ENCODE data around the gene XPC.

DNA sequence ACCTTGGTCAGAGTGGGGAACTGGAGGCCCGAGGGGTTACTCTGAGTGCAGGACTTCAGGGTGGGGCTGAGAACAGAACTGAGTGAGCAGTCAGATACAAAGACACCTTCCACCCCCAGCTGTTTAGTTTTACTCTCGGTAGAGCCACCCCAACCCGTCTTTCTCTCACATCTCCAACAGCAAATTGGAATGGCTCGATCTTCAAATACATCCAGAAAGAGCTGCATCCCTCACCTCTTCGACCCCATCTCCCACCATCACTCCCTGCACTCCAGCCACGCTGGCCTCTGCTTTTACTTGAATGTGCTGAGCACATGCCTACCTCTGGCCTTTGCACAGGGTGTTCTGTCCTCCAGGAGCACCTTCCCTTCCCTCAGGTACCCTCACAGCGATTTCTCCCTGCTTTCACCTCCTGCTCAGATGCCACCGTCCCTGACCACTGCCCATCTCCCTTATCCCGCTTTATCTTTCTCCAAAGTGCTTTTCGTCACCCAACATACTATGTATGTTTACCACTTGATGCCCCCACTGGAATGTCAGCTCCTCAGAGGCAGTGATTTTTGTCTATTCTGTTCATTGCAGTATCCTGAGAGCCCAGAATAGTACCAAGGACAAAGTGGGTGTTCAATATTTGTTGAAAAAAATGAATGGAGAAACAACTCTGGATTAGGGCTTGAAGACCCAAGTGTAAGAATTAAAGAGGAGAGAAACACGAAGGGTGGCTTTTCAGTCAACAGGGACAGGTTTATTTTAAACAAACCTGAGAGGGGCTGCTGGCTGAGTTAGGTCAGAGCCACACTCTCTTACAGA lies 58.1 kb downstream of the XPC start:
- TF ChIP-seq, protein P1, sequence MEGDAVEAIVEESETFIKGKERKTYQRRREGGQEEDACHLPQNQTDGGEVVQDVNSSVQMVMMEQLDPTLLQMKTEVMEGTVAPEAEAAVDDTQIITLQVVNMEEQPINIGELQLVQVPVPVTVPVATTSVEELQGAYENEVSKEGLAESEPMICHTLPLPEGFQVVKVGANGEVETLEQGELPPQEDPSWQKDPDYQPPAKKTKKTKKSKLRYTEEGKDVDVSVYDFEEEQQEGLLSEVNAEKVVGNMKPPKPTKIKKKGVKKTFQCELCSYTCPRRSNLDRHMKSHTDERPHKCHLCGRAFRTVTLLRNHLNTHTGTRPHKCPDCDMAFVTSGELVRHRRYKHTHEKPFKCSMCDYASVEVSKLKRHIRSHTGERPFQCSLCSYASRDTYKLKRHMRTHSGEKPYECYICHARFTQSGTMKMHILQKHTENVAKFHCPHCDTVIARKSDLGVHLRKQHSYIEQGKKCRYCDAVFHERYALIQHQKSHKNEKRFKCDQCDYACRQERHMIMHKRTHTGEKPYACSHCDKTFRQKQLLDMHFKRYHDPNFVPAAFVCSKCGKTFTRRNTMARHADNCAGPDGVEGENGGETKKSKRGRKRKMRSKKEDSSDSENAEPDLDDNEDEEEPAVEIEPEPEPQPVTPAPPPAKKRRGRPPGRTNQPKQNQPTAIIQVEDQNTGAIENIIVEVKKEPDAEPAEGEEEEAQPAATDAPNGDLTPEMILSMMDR (IDR thresholded peaks at IDR 0.05; ENCODE audit: low read depth, low read length), result no peak
- no peak for TF ChIP-seq EZH2phosphoT487 (IDR thresholded peaks at IDR 0.05; ENCODE audit: low read depth)

All from OCI-LY3 (cell line).